Panc1 (cell line): ENCODE data around the gene JAZF1. TPM values are rescaled to one million over a fixed set of nuclear protein-coding genes. Genes with fewer than 3 reads are reported as not detected.

Source experiments
- ATAC-seq: fragments of 200-7000 bp; cut with Tn5 transposase; 2 replicates; pipeline ENCODE4 v1.9.1; 2020; ENCODE audit warnings: mild to moderate bottlenecking, moderate library complexity
- BruUV-seq: library from RNA; stranded (reverse); fragments of 400-500 nt; replicated peaks from 2 replicates; lab custom pipeline; 2021; lab: Mats Ljungman, UMichigan
- CTCF ChIA-PET: fragments of 300-600 bp; sonication (Branson Sonifier 250); formaldehyde crosslinking; loops from one replicate; lab custom pipeline; 2022; ENCODE audit warnings: antibody characterized with exemption; lab: Charles Lee
- POLR2A ChIA-PET: fragments of 300-600 bp; sonication (Branson Sonifier 250); formaldehyde crosslinking; loops from one replicate; lab custom pipeline; 2022; ENCODE audit warnings: antibody characterized with exemption; lab: Charles Lee
- DNase-seq: peaks from one replicate; pipeline ENCODE4 v3.0.0-alpha.2; 2010; ENCODE audit warnings: low read depth, low spot score
- H3K27ac ChIP-seq: 2 replicates; pipeline ENCODE4 v1.5.1; 2011; ENCODE audit warnings: mild to moderate bottlenecking, low read length, inconsistent platforms
- H3K27me3 ChIP-seq: fragments of 200-500 bp; sonication (Bioruptor generic); 2 replicates; pipeline ENCODE4 v1.6.0; 2014; ENCODE audit warnings: low read length, inconsistent platforms; ENCODE audit not compliant: control insufficient read depth, insufficient read depth
- H3K36me3 ChIP-seq: fragments of 200-500 bp; sonication (Bioruptor generic); 2 replicates; pipeline ENCODE4 v1.5.1; 2014; ENCODE audit warnings: inconsistent platforms, mild to moderate bottlenecking, low read length, moderate library complexity; ENCODE audit not compliant: control insufficient read depth, insufficient read depth
- H3K4me1 ChIP-seq: 2 replicates; pipeline ENCODE4 v1.5.1; 2011; ENCODE audit warnings: inconsistent platforms, mild to moderate bottlenecking, low read length, moderate library complexity; ENCODE audit not compliant: control insufficient read depth, insufficient read depth
- H3K4me3 ChIP-seq, 2 experiments: 2 replicates each; pipeline ENCODE4 v1.5.1; 2011 to 2012; ENCODE audit warnings: low read depth in 2 of 2, low read length in 2 of 2, mild to moderate bottlenecking in 2 of 2, inconsistent platforms in 1 of 2, moderate library complexity in 1 of 2
- H3K9me3 ChIP-seq: fragments of 200-500 bp; sonication (Bioruptor generic); 2 replicates; pipeline ENCODE4 v1.5.1; 2014; ENCODE audit warnings: low read depth, mild to moderate bottlenecking, inconsistent platforms, low read length, moderate library complexity; ENCODE audit not compliant: control insufficient read depth, insufficient read depth
- CTCF ChIP-seq: fragments of 450-650 bp; IDR thresholded peaks from 2 replicates; pipeline ENCODE4 v1.5.1; 2017; ENCODE audit warnings: mild to moderate bottlenecking
- POLR2AphosphoS5 ChIP-seq: IDR thresholded peaks from 2 replicates; pipeline ENCODE4 v1.6.1; 2012; ENCODE audit warnings: mild to moderate bottlenecking, low read depth, low read length, moderate library complexity
- REST ChIP-seq, 2 experiments: IDR thresholded peaks; 2 replicates each; pipeline ENCODE4 v1.6.1; 2011 to 2012; ENCODE audit warnings: low read depth in 2 of 2, control low read depth in 1 of 2, low read length in 1 of 2, mild to moderate bottlenecking in 1 of 2, moderate library complexity in 1 of 2; ENCODE audit not compliant: insufficient read depth in 1 of 2
- SIN3A ChIP-seq: IDR thresholded peaks from 2 replicates; pipeline ENCODE4 v1.6.1; 2012; ENCODE audit warnings: low read depth, mild to moderate bottlenecking, low read length, moderate library complexity, borderline replicate concordance; ENCODE audit not compliant: insufficient read depth
- TCF7L2 ChIP-seq: IDR thresholded peaks from 2 replicates; pipeline ENCODE4 v1.6.1; 2011; ENCODE audit warnings: mild to moderate bottlenecking, low read depth, low read length, inconsistent platforms
- in situ Hi-C: cut with HindIII; loops from 2 replicates; pipeline ENCODE4 v1.10.0; 2016; ENCODE audit warnings: low sequenced_read_pairs, low pct_unique_long_range_greater_than_20kb
- intact Hi-C: fragments of 100-400 bp; cut with micrococcal nuclease; formaldehyde crosslinking; loops from one replicate; pipeline ENCODE4 v1.10.0; 2022; ENCODE audit not compliant: unreplicated experiment
- total RNA-seq: library from RNA; stranded (reverse); gene quantifications from one replicate; pipeline ENCODE4 v1.2.1, GENCODE V29; 2021; ENCODE audit not compliant: unreplicated experiment

JAZF1 gene
- total RNA-seq, 1 experiment from 2014 or later = 8.8 TPM

- Histone ChIP-seq H3K9me3 (no peaks in the 10 kb centered on the region), H3K4me1 (peaks cover 13% of the 10 kb centered on the region), H3K4me3 (no peak overlapping the region), H3K36me3 (no peaks in the 10 kb centered on the region), H3K27me3 (no peaks in the 10 kb centered on the region), H3K27ac (peak overlapping the region; percentile 66)
- no TSS peak for BruUV-seq
- ATAC-seq (no peak), DNase-seq (no peak)
- in situ Hi-C loops = no loop called here
- ChIA-PET CTCF (interaction anchor here (1.0 to 3.6 kb wide), 3 partner anchors 16 to 882 kb away, joined by 4 to 21 read pairs (median 4); no protein-coding TSS in a partner anchor), POLR2A (no interaction called here)
- intact Hi-C loops = loop anchor here (5.0 kb wide), 1 partner anchor 55 kb away; no protein-coding TSS in a partner anchor
- TF ChIP-seq TCF7L2 = no peak
- no peak for TF ChIP-seq CTCF
- TF ChIP-seq SIN3A = no peak
- TF ChIP-seq POLR2AphosphoS5 = no peak
- TF ChIP-seq REST (IDR thresholded peaks at IDR 0.05; ENCODE audit: insufficient read depth in 1 of 2, low read depth in 2 of 2, low read length in 1 of 2) = no peak
Measured at GRCh38 chr7:28077616-28078015, 103.0 kb downstream of the JAZF1 start.

- H3K4me1 ChIP-seq = peaks cover 13% of the 10 kb centered on the region
- ChIA-PET POLR2A (no interaction called here), CTCF (interaction anchor here (0.7 to 3.6 kb wide), 2 partner anchors 15 to 70 kb away, joined by 3 to 21 read pairs; no protein-coding TSS in a partner anchor)
- H3K27me3 ChIP-seq = no peaks in the 10 kb centered on the region
- H3K4me3 ChIP-seq = no peak overlapping the region
- ATAC-seq (no peak), DNase-seq (no peak)
- no peak for TF ChIP-seq REST (IDR thresholded peaks at IDR 0.05; ENCODE audit: insufficient read depth in 1 of 2, low read depth in 2 of 2, low read length in 1 of 2)
- no peak for TF ChIP-seq TCF7L2
- TF ChIP-seq CTCF = no peak
- TF ChIP-seq SIN3A = no peak
- peak overlapping the region; percentile 66; the same call in 1 of the 2 replicates for H3K27ac ChIP-seq
- H3K36me3 ChIP-seq = no peaks in the 10 kb centered on the region
- intact Hi-C loops (loop anchor here (5.0 kb wide), 1 partner anchor 54 kb away; no protein-coding TSS in a partner anchor), in situ Hi-C loops (no loop called here)
- TSS peak; percentile 25 for BruUV-seq
- H3K9me3 ChIP-seq = no peaks in the 10 kb centered on the region
Measured at GRCh38 chr7:28076423-28077200, 104.0 kb downstream of the JAZF1 start.
